AG09319 (cell line): ENCODE measurements around the gene PKP1.

Source experiments
- DNase-seq: peaks from one replicate; pipeline ENCODE4 v3.0.0-alpha.2; 2010; ENCODE audit warnings: low read depth; ENCODE audit errors: extremely low read depth
- CTCF ChIP-seq: IDR thresholded peaks from 2 replicates; pipeline ENCODE4 v1.5.1; 2011; ENCODE audit warnings: low read depth, mild to moderate bottlenecking, inconsistent platforms, low read length, moderate library complexity

The PKP1 gene

GRCh38 chr1:201284636-201285035 is 1.3 kb downstream of the PKP1 start:
- no peak for TF ChIP-seq CTCF
- no peak for DNase-seq

GRCh38 chr1:201285846-201286245 is 2.5 kb downstream of the PKP1 start:
- DNase-seq, result no peak
- TF ChIP-seq CTCF, result no peak

GRCh38 chr1:201286445-201286844 is 3.1 kb downstream of the PKP1 start:
- DNase-seq, result no peak
- no peak for TF ChIP-seq CTCF

GRCh38 chr1:201288007-201288406 is 4.7 kb downstream of the PKP1 start:
- no peak for DNase-seq
- no peak for TF ChIP-seq CTCF

- no peak for DNase-seq
These were observed 5.5 kb downstream of the PKP1 start for GRCh38 chr1:201288765-201289164.

GRCh38 chr1:201290551-201290950 is 7.2 kb downstream of the PKP1 start:
- no peak for TF ChIP-seq CTCF
- no peak for DNase-seq

More at GRCh38 chr1:201288765-201289164, 5.5 kb downstream of the PKP1 start:
- no peak for TF ChIP-seq CTCF

GRCh38 chr1:201291916-201292315 is 8.6 kb downstream of the PKP1 start:
- TF ChIP-seq CTCF, result no peak
- no peak for DNase-seq

- TF ChIP-seq CTCF, result no peak
- DNase-seq, result no peak
These were observed 11.6 kb downstream of the PKP1 start for GRCh38 chr1:201294876-201295275.
